Raji (cell line): Measurements from ENCODE around the gene NR5A1.

Experiments used
- POLR2A ChIP-seq: IDR thresholded peaks from 2 replicates; pipeline ENCODE4 v1.6.1; 2011; ENCODE audit warnings: low read depth, low read length, control low read depth; ENCODE audit not compliant: insufficient read depth

NR5A1 gene

GRCh38 chr9:124482431-124483031 lies 24.7 kb downstream of the NR5A1 start:
- TF ChIP-seq POLR2A = no peak

GRCh38 chr9:124481115-124481514 lies 26.1 kb downstream of the NR5A1 start:
- no peak for TF ChIP-seq POLR2A

GRCh38 chr9:124480621-124480981 lies 26.6 kb downstream of the NR5A1 start:
- TF ChIP-seq POLR2A = no peak

- no peak for TF ChIP-seq POLR2A
Measured at GRCh38 chr9:124479947-124480620, 27.1 kb downstream of the NR5A1 start.

GRCh38 chr9:124479371-124479770 lies 27.8 kb downstream of the NR5A1 start:
- TF ChIP-seq POLR2A = no peak

GRCh38 chr9:124478354-124478753 lies 28.8 kb downstream of the NR5A1 start:
- TF ChIP-seq POLR2A = no peak

- TF ChIP-seq POLR2A = no peak
Measured at GRCh38 chr9:124477648-124478285, 29.4 kb downstream of the NR5A1 start.

- no peak for TF ChIP-seq POLR2A
Measured at GRCh38 chr9:124477211-124477647, 30.0 kb downstream of the NR5A1 start.

GRCh38 chr9:124475868-124476690 lies 31.1 kb downstream of the NR5A1 start:
- TF ChIP-seq POLR2A = no peak

GRCh38 chr9:124475158-124475867 lies 31.9 kb downstream of the NR5A1 start:
- no peak for TF ChIP-seq POLR2A

- no peak for TF ChIP-seq POLR2A
Measured at GRCh38 chr9:124474151-124474550, 33.0 kb downstream of the NR5A1 start.

- no peak for TF ChIP-seq POLR2A
Measured at GRCh38 chr9:124473310-124473709, 33.9 kb downstream of the NR5A1 start.

- TF ChIP-seq POLR2A = no peak
Measured at GRCh38 chr9:124472770-124473169, 34.4 kb downstream of the NR5A1 start.

- no peak for TF ChIP-seq POLR2A
Measured at GRCh38 chr9:124471761-124472160, 35.4 kb downstream of the NR5A1 start.

GRCh38 chr9:124470726-124471125 lies 36.5 kb downstream of the NR5A1 start:
- TF ChIP-seq POLR2A = no peak

- no peak for TF ChIP-seq POLR2A
Measured at GRCh38 chr9:124470306-124470705, 36.9 kb downstream of the NR5A1 start.
